Right atrium auricular region (tissue), 2 donors: ENCODE data around the gene FRAS1. TPM values are rescaled to one million over a fixed set of nuclear protein-coding genes. Genes with fewer than 3 reads are reported as not detected.
"Not testable (repeated sequence)": the region's sequence is repeated elsewhere in the genome, so short reads cannot be mapped to it uniquely, and the experiment has no call there.

ENCODE experiments used
- DNase-seq: peaks from one replicate; pipeline ENCODE4 v3.0.0-alpha.2; 2019; ENCODE audit warnings: low spot score
- H3K27ac ChIP-seq, 2 donors: fragments of 200-600 bp; sonication (generic); 1 replicate in 1 of 2; 2 replicates in 1 of 2; pipeline ENCODE4 v1.5.1; 2016 to 2019
- H3K27me3 ChIP-seq, 2 donors: fragments of 200-600 bp; sonication (generic); one replicate each; pipeline versions ENCODE4 v1.5.1 to v1.6.0; 2017 to 2019
- H3K36me3 ChIP-seq: fragments of 200-600 bp; sonication (generic); one replicate; pipeline ENCODE4 v1.5.1; 2016
- H3K4me1 ChIP-seq, 2 donors: fragments of 200-600 bp; sonication (generic); one replicate each; pipeline versions ENCODE4 v1.5.1 to v1.6.0; 2017 to 2019
- H3K4me3 ChIP-seq, 2 donors: fragments of 200-600 bp; sonication (generic); 1 replicate in 1 of 2; 2 replicates in 1 of 2; pipeline ENCODE4 v1.5.1; 2017 to 2019; ENCODE audit warnings: mild to moderate bottlenecking in 1 of 2, moderate library complexity in 1 of 2
- H3K9me3 ChIP-seq, 2 donors: fragments of 200-600 bp; sonication (generic); one replicate each; pipeline ENCODE4 v1.5.1; 2019
- total RNA-seq, 2 donors: library from RNA; depleted of rRNA; stranded (reverse); fragments of >200 nt; gene quantifications; one replicate each; pipeline ENCODE4 v1.1.0, GENCODE V29; 2016
- TF ChIP-seq, protein P1 (sequence below), 2 donors: fragments of 200-600 bp; sonication (generic); IDR thresholded peaks; one replicate each; pipeline ENCODE4 v1.5.1; 2019; ENCODE audit warnings: antibody characterized with exemption in 2 of 2

The FRAS1 gene
- total RNA-seq, 2 donors from 2014 or later: 5.8 to 12.9 TPM

DNA sequence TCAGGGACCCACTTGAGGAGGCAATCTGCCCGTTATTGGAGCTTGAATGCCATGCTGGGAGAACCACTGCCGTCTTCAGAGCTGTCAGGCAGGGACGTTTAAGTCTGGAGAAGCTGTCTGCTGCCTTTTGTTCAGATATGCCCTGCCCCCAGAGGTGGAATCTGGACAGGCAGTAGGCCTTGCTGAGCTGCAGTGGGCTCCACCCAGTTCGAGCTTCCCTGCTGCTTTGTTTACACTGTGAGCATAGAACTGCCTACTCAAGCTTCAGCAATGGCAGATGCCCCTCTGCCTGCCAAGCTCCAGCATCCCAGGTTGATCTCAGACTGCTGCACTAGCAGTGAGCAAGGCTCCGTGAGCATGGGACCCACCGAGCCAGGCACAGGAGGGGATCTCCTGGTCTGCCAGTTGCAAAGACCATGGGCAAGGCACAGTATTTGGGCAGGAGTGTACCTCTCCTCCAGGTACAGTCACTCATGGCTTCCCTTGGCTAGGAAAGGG is 68.8 kb downstream of the FRAS1 start:
- H3K27ac ChIP-seq, H3K9me3 ChIP-seq, H3K27me3 ChIP-seq, H3K4me3 ChIP-seq, H3K36me3 ChIP-seq, DNase-seq, H3K4me1 ChIP-seq: not testable (repeated sequence)
- TF ChIP-seq, protein P1, sequence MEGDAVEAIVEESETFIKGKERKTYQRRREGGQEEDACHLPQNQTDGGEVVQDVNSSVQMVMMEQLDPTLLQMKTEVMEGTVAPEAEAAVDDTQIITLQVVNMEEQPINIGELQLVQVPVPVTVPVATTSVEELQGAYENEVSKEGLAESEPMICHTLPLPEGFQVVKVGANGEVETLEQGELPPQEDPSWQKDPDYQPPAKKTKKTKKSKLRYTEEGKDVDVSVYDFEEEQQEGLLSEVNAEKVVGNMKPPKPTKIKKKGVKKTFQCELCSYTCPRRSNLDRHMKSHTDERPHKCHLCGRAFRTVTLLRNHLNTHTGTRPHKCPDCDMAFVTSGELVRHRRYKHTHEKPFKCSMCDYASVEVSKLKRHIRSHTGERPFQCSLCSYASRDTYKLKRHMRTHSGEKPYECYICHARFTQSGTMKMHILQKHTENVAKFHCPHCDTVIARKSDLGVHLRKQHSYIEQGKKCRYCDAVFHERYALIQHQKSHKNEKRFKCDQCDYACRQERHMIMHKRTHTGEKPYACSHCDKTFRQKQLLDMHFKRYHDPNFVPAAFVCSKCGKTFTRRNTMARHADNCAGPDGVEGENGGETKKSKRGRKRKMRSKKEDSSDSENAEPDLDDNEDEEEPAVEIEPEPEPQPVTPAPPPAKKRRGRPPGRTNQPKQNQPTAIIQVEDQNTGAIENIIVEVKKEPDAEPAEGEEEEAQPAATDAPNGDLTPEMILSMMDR (IDR thresholded peaks at IDR 0.05): peak in 1 of 2 donors; percentile 23

DNA sequence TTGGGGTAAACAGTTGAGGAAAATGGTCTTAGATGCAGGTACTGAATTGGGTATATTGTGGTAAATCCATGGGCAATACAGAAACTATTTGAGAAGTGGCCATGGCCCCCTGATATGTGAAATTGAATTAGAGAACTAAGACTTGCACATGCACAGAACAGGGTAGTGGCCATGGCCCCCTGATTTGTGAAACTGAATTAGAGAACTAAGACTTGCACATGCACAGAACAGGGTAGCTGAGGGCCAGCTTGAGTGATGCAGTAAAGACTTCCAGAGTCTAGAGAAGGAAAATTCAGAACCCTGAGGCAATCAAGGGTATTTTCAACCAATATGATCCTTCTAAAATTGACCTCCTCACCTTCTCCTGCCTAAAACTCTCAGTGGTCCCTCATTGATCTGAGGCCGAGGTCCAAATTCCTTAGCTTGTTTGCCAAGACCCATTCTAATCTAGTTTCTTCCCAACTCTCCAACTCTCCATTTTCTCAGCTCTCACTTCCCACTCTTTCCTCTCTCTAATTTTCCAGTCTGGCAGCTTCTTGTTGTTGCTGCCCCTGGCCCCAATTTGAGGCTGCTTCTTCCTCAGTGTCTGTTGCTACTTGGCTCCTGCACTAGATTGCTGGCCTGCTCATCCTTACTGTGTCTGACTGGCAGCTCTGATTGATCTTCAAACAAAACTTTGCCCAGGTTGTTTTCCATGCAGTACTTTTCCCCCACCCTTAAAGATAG is 72.4 kb downstream of the FRAS1 start:
- Histone ChIP-seq H3K27me3 (no peaks in the 10 kb centered on the region), H3K36me3 (no peaks in the 10 kb centered on the region), H3K27ac (no peak overlapping the region), H3K4me1 (no peaks in the 10 kb centered on the region), H3K9me3 (no peaks in the 10 kb centered on the region), H3K4me3 (no peak overlapping the region)
- DNase-seq: no peak
- TF ChIP-seq, protein P1 (IDR thresholded peaks at IDR 0.05): no peak

- Histone ChIP-seq H3K27me3 (no peaks in the 10 kb centered on the region), H3K4me3 (no peak overlapping the region), H3K4me1 (no peaks in the 10 kb centered on the region), H3K36me3 (no peaks in the 10 kb centered on the region), H3K9me3 (no peaks in the 10 kb centered on the region), H3K27ac (no peak overlapping the region)
- DNase-seq: no peak
- TF ChIP-seq, protein P1 (IDR thresholded peaks at IDR 0.05): no peak
Observed at GRCh38 chr4:78131403-78131802, 74.3 kb downstream of the FRAS1 start.

- Histone ChIP-seq H3K27me3 (no peaks in the 10 kb centered on the region), H3K4me1 (no peaks in the 10 kb centered on the region), H3K36me3 (no peaks in the 10 kb centered on the region), H3K4me3 (no peak overlapping the region), H3K27ac (no peak overlapping the region), H3K9me3 (no peaks in the 10 kb centered on the region)
- TF ChIP-seq, protein P1 (IDR thresholded peaks at IDR 0.05): no peak
- no peak for DNase-seq
Observed at GRCh38 chr4:78136109-78137081, 79.3 kb downstream of the FRAS1 start.

GRCh38 chr4:78137532-78137931 is 80.4 kb downstream of the FRAS1 start:
- H3K27ac ChIP-seq: no peak overlapping the region
- no peaks in the 10 kb centered on the region for H3K9me3 ChIP-seq
- H3K27me3 ChIP-seq: no peaks in the 10 kb centered on the region
- TF ChIP-seq, protein P1 (IDR thresholded peaks at IDR 0.05): no peak
- H3K4me1 ChIP-seq: no peaks in the 10 kb centered on the region
- DNase-seq: no peak
- H3K4me3 ChIP-seq: no peak overlapping the region
- H3K36me3 ChIP-seq: no peaks in the 10 kb centered on the region
